ENCODE data around the gene FOXP1.

Gene FOXP1

DNA sequence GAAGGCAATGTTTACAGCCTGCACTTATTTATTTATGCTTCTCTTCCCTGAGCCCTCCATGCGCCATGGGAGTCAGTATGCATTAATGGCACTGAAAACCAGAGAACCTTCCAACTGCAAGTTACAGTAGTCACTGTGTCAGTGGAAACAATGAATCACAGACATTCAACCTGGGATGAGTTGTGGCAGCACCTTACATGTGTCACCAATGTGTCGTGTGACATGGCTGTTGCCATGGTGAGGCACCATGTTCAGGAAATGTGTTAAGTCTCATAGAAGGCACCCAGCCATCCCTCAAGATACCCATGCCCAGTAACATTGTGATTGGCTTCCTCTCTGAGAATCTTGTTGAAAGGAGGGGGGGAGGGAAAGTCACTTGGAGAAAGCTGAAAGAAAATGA lies 105.0 kb downstream of the FOXP1 start:
- no peak for DNase-seq

GRCh38 chr3:71476950-71477349 lies 106.6 kb downstream of the FOXP1 start:
- DNase-seq = no peak

GRCh38 chr3:71469138-71469435 lies 114.4 kb downstream of the FOXP1 start:
- no peak for DNase-seq

- no peak for DNase-seq
These were observed 115.0 kb downstream of the FOXP1 start for GRCh38 chr3:71468311-71469137.

DNA sequence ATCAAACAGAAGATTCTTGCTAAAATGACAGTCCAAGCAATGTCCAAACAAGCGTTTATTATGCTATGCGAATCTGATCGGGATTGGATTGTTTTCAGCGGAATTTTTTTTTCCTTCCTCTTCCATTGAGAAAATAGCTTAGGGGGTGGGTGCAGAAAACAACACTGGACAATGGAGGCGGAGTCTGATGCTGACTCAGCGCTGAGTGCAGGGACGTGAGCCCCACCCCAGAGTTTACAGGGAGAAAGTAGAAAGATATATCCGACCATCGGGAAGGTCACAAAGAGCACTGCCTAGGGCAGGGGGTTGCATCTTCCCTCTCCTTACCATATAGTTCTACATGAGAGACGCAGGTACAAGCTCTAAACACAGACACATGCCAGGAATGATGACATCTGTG lies 117.0 kb downstream of the FOXP1 start:
- DNase-seq = no peak

GRCh38 chr3:71465371-71466036 lies 118.0 kb downstream of the FOXP1 start:
- no peak for DNase-seq

DNA sequence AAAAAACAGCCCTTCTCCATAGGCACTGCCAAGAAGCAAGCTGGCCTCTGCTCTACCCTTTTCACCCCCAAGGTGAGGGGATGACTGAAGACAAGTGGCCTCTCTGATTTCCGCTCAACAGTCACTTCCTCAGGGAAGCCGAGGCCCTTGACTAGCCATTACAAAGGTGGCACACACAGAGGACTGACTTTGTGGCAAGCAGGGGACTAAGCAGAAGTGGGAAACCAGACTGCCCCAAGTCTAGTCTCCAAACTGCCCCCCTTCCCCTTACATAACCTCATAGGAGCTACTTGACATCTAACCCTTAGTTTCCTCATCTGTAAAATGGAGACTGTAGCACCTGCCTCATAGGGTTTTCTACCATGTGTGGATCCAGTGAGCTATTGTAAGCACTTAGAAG lies 118.9 kb downstream of the FOXP1 start:
- DNase-seq = no peak

GRCh38 chr3:71463617-71464016 lies 119.9 kb downstream of the FOXP1 start:
- no peak for DNase-seq

DNA sequence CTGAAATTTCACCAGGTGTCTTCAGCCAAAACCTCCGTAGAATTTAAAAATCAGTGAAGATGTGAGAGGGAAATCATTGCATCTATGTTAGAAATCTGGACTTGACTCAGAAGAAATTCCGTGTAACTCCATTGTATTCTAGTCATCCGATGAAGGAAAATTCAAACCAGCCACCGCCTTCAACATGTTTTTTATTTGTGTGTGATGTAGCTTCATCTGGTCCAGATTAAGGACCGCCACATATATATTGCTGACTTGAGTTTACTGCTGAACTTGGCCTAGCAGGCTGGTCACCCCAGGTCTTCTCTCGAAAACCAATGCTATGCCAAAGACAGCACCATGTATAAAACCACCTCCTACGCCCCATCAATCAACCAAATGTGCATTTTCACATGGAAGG lies 120.9 kb downstream of the FOXP1 start:
- no peak for DNase-seq

GRCh38 chr3:71461749-71462483 lies 121.6 kb downstream of the FOXP1 start:
- no peak for DNase-seq

- DNase-seq = no peak
These were observed 122.4 kb downstream of the FOXP1 start for GRCh38 chr3:71461114-71461513.

- DNase-seq = no peak
These were observed 124.6 kb downstream of the FOXP1 start for GRCh38 chr3:71458895-71459294.

DNA sequence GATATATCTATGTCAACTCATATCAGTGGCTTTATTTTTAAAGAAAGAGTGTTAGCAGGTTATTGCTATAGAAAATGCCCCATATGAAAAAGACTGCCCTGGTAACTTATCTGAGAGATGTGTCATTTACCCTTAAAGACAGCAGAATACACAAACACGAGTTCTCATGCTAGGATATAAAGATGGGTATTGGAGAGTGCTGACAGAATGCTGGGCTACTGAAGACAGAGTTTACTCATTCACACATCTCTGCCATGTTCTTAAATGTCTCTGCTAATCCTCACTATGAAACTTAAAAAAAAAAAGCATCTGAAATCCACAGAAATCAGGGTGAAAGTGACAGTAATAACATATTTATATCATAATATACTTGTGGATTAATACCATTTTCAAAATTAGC lies 126.7 kb downstream of the FOXP1 start:
- DNase-seq = no peak

DNA sequence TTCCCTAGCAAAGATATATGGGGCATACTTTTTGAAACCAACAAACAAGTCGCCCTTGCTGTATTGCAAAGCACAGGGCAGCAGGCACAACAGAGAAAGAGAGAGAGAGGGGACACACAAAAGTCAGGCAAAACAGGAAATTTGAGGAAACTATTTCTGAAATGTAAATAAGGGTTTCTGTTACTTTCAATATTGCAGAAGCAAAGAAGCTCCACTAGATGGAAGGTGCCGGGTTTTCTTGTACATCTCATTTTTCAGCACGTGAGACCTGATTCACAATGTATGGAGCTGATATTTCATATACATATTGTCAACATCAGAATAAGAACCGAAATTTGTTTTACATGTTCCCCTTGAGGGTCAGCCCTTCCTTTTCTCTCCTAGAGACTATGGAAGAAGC lies 127.4 kb downstream of the FOXP1 start:
- DNase-seq = no peak

DNA sequence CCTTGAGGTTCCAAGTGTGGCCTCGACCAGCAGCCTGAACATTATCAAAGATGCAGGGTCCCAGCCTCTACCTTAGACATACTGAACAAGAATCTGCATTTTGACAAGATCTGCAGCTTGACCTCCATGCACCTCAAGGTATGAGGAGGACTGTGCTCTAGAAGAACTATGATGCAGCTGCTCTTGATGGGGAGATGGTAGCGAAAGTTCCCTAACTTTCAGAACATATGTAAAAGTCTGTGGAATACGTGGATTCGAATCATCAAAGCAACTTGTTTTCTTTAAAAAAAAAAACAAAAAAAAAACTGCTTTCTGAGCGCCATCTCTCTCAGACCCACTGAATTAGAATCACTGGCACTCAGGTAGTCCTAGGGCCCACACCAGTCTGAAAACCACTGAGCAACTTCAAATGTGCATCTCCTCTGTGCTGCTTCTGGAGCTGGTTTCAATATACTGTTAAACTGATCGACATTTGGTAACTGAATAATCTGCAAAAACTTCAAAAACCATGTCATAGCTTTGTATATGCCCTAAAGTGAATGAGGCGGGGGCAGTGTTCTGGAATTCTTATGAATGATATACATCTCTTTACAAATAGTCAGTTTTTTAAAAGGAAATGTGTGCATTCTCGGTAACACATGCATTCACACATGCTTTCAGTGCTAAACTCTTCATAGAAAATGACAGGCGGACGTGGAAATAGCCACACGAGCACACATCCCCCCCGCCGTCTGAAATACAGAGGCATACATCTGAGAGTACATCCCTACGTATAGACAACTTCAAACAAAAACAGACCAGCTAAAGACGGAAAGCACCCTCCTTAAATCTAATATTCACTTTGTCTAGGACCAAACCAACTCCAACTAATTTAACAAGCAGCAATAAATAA lies 128.8 kb downstream of the FOXP1 start:
- DNase-seq = no peak

- DNase-seq = no peak
These were observed 129.6 kb downstream of the FOXP1 start for GRCh38 chr3:71453822-71454511.

DNA sequence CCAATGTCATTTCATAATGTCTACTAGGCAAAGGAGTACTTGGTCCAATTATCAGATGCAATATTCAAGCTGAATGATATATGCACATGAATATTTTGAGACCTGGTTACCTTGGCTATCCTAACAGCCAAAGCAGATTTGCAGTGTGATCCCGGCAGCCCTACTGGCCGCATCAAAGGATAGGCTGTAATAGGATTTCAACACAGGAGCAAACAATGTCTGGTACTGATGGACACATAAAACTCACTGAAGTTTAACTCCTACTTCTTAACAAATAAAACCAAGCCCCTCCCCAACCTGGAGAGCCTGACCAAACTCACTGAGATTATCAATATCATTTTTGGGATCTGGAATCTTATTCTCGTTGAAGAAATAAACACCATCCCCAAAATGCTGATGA lies 130.2 kb downstream of the FOXP1 start:
- DNase-seq = no peak

- DNase-seq = no peak
These were observed 131.7 kb downstream of the FOXP1 start for GRCh38 chr3:71451812-71452211.

GRCh38 chr3:71451060-71451459 lies 132.5 kb downstream of the FOXP1 start:
- no peak for DNase-seq

- DNase-seq = no peak
These were observed 133.4 kb downstream of the FOXP1 start for GRCh38 chr3:71450162-71450561.

- no peak for DNase-seq
These were observed 135.7 kb downstream of the FOXP1 start for GRCh38 chr3:71447803-71448202.

DNA sequence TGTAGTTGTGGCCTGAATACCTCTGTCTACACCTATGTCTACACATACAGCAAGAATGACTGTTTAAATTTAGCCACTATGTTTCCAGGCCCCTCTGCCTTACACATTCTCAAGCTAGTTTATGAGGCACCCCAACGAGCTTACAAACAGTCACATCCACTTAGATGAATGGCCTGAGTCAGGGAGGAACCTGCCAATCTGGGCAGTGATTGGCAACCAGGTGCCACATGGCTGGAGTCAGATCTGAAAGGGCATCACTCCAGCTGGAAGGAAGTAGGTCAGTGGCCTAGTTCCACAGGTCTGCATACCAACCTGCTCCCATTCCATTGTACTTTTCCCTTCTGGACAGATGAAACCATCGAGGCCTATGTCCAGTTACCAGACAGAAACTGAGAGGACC lies 136.3 kb downstream of the FOXP1 start:
- no peak for DNase-seq
